H9 (cell line): ENCODE measurements around the gene SMARCD2. TPM values are rescaled to one million over a fixed set of nuclear protein-coding genes. Genes with fewer than 3 reads are reported as not detected.

Experiments used
- DNase-seq: peaks from one replicate; pipeline ENCODE4 v3.0.0-alpha.2; 2017
- H2AFZ ChIP-seq: one replicate; pipeline ENCODE4 v1.6.1; 2013; ENCODE audit warnings: mild to moderate bottlenecking, low read length, control low read depth, moderate library complexity
- H2AK5ac ChIP-seq: 2 replicates; pipeline ENCODE4 v1.6.1; 2013; ENCODE audit warnings: low read length, control low read depth, mixed read lengths; ENCODE audit not compliant: insufficient read length
- H2BK120ac ChIP-seq: one replicate; pipeline ENCODE4 v1.6.1; 2013; ENCODE audit warnings: low read depth, mild to moderate bottlenecking, low read length, control low read depth, inconsistent platforms; ENCODE audit not compliant: poor library complexity, severe bottlenecking
- H2BK12ac ChIP-seq: 2 replicates; pipeline ENCODE4 v1.6.1; 2013; ENCODE audit warnings: low read length, control low read depth, mixed read lengths, low read depth; ENCODE audit not compliant: insufficient read length
- H2BK15ac ChIP-seq: 2 replicates; pipeline ENCODE4 v1.6.1; 2013; ENCODE audit warnings: low read depth, low read length, control low read depth
- H2BK20ac ChIP-seq: one replicate; pipeline ENCODE4 v1.6.1; 2013; ENCODE audit warnings: low read depth, mild to moderate bottlenecking, low read length, control low read depth, inconsistent platforms; ENCODE audit not compliant: poor library complexity, severe bottlenecking
- H2BK5ac ChIP-seq: 2 replicates; pipeline ENCODE4 v1.6.1; 2013; ENCODE audit warnings: low read length, control low read depth, mixed read lengths; ENCODE audit not compliant: insufficient read length
- H3K14ac ChIP-seq: 2 replicates; pipeline ENCODE4 v1.6.1; 2013; ENCODE audit warnings: low read length, control low read depth; ENCODE audit not compliant: insufficient read depth
- H3K18ac ChIP-seq: 2 replicates; pipeline ENCODE4 v1.6.1; 2013; ENCODE audit warnings: low read depth, mild to moderate bottlenecking, mixed read lengths, low read length, control low read depth; ENCODE audit not compliant: insufficient read length
- H3K23ac ChIP-seq: 2 replicates; pipeline ENCODE4 v1.6.1; 2013; ENCODE audit warnings: low read length, control low read depth, mixed read lengths, low read depth; ENCODE audit not compliant: insufficient read length
- H3K23me2 ChIP-seq: 2 replicates; pipeline ENCODE4 v1.6.1; 2013; ENCODE audit warnings: low read depth, mild to moderate bottlenecking, mixed read lengths, low read length, control low read depth; ENCODE audit not compliant: insufficient read length, poor library complexity, severe bottlenecking
- H3K27ac ChIP-seq: 2 replicates; pipeline ENCODE4 v1.5.1; 2013; ENCODE audit warnings: low read length, control low read depth, mixed read lengths, low read depth; ENCODE audit not compliant: insufficient read length
- H3K27me3 ChIP-seq: 2 replicates; pipeline ENCODE4 v1.6.1; 2013; ENCODE audit warnings: low read length, control low read depth, inconsistent platforms; ENCODE audit not compliant: insufficient read depth
- H3K4ac ChIP-seq: 2 replicates; pipeline ENCODE4 v1.6.1; 2013; ENCODE audit warnings: low read depth, mild to moderate bottlenecking, control low read depth, inconsistent platforms, low read length, moderate library complexity
- H3K4me1 ChIP-seq: 2 replicates; pipeline ENCODE4 v1.6.1; 2013; ENCODE audit warnings: low read length, control low read depth, inconsistent platforms; ENCODE audit not compliant: insufficient read depth
- H3K4me2 ChIP-seq: 2 replicates; pipeline ENCODE4 v1.6.1; 2013; ENCODE audit warnings: low read length, control low read depth, mixed read lengths; ENCODE audit not compliant: insufficient read length, insufficient read depth
- H3K56ac ChIP-seq: 2 replicates; pipeline ENCODE4 v1.6.1; 2013; ENCODE audit warnings: low read depth, mild to moderate bottlenecking, mixed read lengths, low read length, control low read depth; ENCODE audit not compliant: insufficient read length
- H3K79me1 ChIP-seq: 2 replicates; pipeline ENCODE4 v1.6.1; 2013; ENCODE audit warnings: low read depth, mild to moderate bottlenecking, moderate library complexity, low read length, control low read depth, inconsistent platforms; ENCODE audit not compliant: insufficient read depth, poor library complexity, severe bottlenecking
- H3K79me2 ChIP-seq: 2 replicates; pipeline ENCODE4 v1.6.1; 2013; ENCODE audit warnings: low read length, control low read depth, inconsistent platforms; ENCODE audit not compliant: insufficient read depth
- H3K9ac ChIP-seq: 2 replicates; pipeline ENCODE4 v1.6.1; 2013; ENCODE audit warnings: low read length, control low read depth, mixed read lengths; ENCODE audit not compliant: insufficient read length; ENCODE audit errors: extremely low read depth
- H3K9me3 ChIP-seq: one replicate; pipeline ENCODE4 v1.6.1; 2013; ENCODE audit warnings: low read depth, low read length, inconsistent platforms; ENCODE audit not compliant: control insufficient read depth
- H3T11ph ChIP-seq: one replicate; pipeline ENCODE4 v1.6.1; 2013; ENCODE audit warnings: mild to moderate bottlenecking, low read length, control low read depth, inconsistent platforms
- H4K20me1 ChIP-seq: one replicate; pipeline ENCODE4 v1.6.1; 2013; ENCODE audit not compliant: control insufficient read depth, insufficient read length, insufficient read depth
- H4K5ac ChIP-seq: 2 replicates; pipeline ENCODE4 v1.6.1; 2013; ENCODE audit warnings: low read depth, mild to moderate bottlenecking, mixed read lengths, low read length, control low read depth; ENCODE audit not compliant: insufficient read length
- H4K8ac ChIP-seq: replicated peaks from 2 replicates; pipeline ENCODE4 v1.6.1; 2013; ENCODE audit warnings: low read length, control low read depth, mixed read lengths, low read depth; ENCODE audit not compliant: insufficient read length
- H4K91ac ChIP-seq: 2 replicates; pipeline ENCODE4 v1.6.1; 2013; ENCODE audit warnings: low read depth, mild to moderate bottlenecking, moderate library complexity, mixed read lengths, low read length, control low read depth; ENCODE audit not compliant: insufficient read length
- H3K27ac Mint-ChIP-seq, 3 experiments: 2 replicates in 2 of 3; 3 replicates in 1 of 3; pipeline ENCODE4 v1.8.0; 2020 to 2021; ENCODE audit warnings: mixed read lengths in 3 of 3, mild to moderate bottlenecking in 1 of 3, moderate library complexity in 1 of 3
- H3K27me3 Mint-ChIP-seq: 2 replicates; pipeline ENCODE4 v1.8.0; 2021; ENCODE audit warnings: low read depth, mild to moderate bottlenecking, moderate library complexity, mixed read lengths
- H3K36me3 Mint-ChIP-seq, 3 experiments: 2 replicates in 2 of 3; 3 replicates in 1 of 3; pipeline ENCODE4 v1.8.0; 2020 to 2021; ENCODE audit warnings: low read depth in 3 of 3, mixed read lengths in 3 of 3; ENCODE audit not compliant: insufficient read depth in 1 of 3
- H3K4me1 Mint-ChIP-seq, 2 experiments: 2 replicates each; pipeline ENCODE4 v1.8.0; 2020; ENCODE audit warnings: mixed read lengths in 2 of 2
- H3K4me3 Mint-ChIP-seq, 2 experiments: 2 replicates in 1 of 2; 3 replicates in 1 of 2; pipeline ENCODE4 v1.8.0; 2020 to 2021; ENCODE audit warnings: mild to moderate bottlenecking in 2 of 2, mixed read lengths in 2 of 2, moderate library complexity in 1 of 2
- H3K9me3 Mint-ChIP-seq, 2 experiments: 2 replicates in 1 of 2; 3 replicates in 1 of 2; pipeline ENCODE4 v1.8.0; 2020; ENCODE audit warnings: mild to moderate bottlenecking in 2 of 2, mixed read lengths in 2 of 2, moderate library complexity in 1 of 2
- WGBS: extraction: QIAGEN DNeasy Blood & Tissue Kit; methylation state at CpG from one replicate; pipeline ENCODE4 v1.1.7; 2013; ENCODE audit warnings: missing lambda C conversion rate, low lambda C conversion rate, mixed read lengths; ENCODE audit not compliant: insufficient read length; ENCODE audit errors: extremely low coverage; 5-methylcytosine and 5-hydroxymethylcytosine counted together
- total RNA-seq: library from RNA; stranded (reverse); gene quantifications from 2 replicates; pipeline ENCODE4 v1.2.1, GENCODE V29; 2021
- TF ChIP-seq, protein P1 (sequence below): fragments of 200-600 bp; sonication (generic); conservative IDR thresholded peaks from 3 replicates; pipeline ENCODE4 v1.8.0; 2021; ENCODE audit warnings: antibody characterized with exemption, mild to moderate bottlenecking

Gene SMARCD2
- total RNA-seq, 1 experiment from 2014 or later, result 68.9 TPM

DNA sequence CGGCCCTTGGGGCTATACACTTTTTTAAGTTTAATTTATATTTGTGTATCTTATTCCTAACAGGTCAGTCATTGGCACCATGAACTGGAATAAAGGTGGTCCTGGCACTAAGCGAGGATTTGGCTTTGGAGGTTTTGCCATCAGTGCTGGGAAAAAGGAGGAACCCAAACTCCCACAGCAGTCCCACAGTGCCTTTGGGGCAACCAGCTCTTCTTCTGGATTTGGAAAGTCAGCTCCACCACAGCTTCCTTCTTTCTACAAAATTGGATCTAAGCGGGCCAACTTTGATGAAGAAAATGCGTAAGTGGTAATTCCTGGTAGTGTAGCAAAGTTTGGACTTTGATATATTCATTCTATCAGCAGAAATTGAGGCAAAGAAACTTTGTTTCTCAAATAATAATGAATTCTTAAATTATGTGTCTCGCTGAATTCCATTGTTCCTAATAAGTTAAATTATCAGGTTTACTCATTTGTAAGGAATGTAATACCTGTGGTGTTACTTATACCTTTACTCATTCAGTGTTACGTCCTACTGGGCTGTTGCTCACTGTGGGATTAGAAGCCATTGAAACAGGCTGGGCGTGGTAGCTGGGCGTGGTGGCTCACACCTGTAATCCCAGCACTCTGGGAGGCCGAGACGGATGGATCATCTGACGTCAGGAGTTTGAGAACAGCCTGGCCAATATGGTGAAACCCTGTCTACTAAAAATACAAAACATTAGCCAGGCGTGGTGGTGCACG, 55.3 kb downstream of the SMARCD2 start:
- H3K4me3 Mint-ChIP-seq, result no peak overlapping the region
- Histone ChIP-seq H3K18ac (no peak overlapping the region), H4K20me1 (peaks cover 2% of the 10 kb centered on the region), H3K79me1 (peaks cover 13% of the 10 kb centered on the region), H3K23me2 (no peaks in the 10 kb centered on the region), H3T11ph (no peak overlapping the region), H4K91ac (no peak overlapping the region), H3K14ac (no peak overlapping the region), H2BK15ac (no peak overlapping the region), H3K56ac (no peak overlapping the region), H4K5ac (no peak overlapping the region), H3K27ac (no peak overlapping the region), H3K23ac (no peak overlapping the region), H3K4ac (no peak overlapping the region), H3K9me3 (no peaks in the 10 kb centered on the region), H2BK5ac (no peak overlapping the region), H2AK5ac (no peak overlapping the region), H3K79me2 (peaks cover 20% of the 10 kb centered on the region), H3K4me2 (no peak overlapping the region), H2AFZ (no peak overlapping the region), H2BK20ac (no peak overlapping the region), H2BK120ac (no peak overlapping the region), H3K27me3 (no peaks in the 10 kb centered on the region), H2BK12ac (no peak overlapping the region), H4K8ac (no peak overlapping the region), H3K4me1 (no peaks in the 10 kb centered on the region), H3K9ac (no peak overlapping the region)
- H3K4me1 Mint-ChIP-seq, result 0 out of 4 replicates have a peak, but pooled peaks cover 0 to 2% of the 10 kb centered on the region in 2 experiments
- no CpG with 5 or more reads among the region's 13 CpGs for WGBS
- H3K36me3 Mint-ChIP-seq, result peaks cover 10 to 65% (median 33%) of the 10 kb centered on the region in 3 experiments; a peak in 6 of 7 replicates
- H3K9me3 Mint-ChIP-seq, result no peaks in the 10 kb centered on the region
- TF ChIP-seq, protein P1, sequence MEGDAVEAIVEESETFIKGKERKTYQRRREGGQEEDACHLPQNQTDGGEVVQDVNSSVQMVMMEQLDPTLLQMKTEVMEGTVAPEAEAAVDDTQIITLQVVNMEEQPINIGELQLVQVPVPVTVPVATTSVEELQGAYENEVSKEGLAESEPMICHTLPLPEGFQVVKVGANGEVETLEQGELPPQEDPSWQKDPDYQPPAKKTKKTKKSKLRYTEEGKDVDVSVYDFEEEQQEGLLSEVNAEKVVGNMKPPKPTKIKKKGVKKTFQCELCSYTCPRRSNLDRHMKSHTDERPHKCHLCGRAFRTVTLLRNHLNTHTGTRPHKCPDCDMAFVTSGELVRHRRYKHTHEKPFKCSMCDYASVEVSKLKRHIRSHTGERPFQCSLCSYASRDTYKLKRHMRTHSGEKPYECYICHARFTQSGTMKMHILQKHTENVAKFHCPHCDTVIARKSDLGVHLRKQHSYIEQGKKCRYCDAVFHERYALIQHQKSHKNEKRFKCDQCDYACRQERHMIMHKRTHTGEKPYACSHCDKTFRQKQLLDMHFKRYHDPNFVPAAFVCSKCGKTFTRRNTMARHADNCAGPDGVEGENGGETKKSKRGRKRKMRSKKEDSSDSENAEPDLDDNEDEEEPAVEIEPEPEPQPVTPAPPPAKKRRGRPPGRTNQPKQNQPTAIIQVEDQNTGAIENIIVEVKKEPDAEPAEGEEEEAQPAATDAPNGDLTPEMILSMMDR, result no peak
- no peaks in the 10 kb centered on the region for H3K27me3 Mint-ChIP-seq
- H3K27ac Mint-ChIP-seq, result no peak overlapping the region
- DNase-seq, result no peak
